ENCODE results near the gene MAPKAP1. TPM values are rescaled to one million over a fixed set of nuclear protein-coding genes. Genes with fewer than 3 reads are reported as not detected.

Gene MAPKAP1
- total and polyA plus RNA-seq, 2 of the 13 experiments (the other 11 are each of a cell fraction or from before 2014, with no cell fraction given) = 45.0 to 64.3 TPM

DNA sequence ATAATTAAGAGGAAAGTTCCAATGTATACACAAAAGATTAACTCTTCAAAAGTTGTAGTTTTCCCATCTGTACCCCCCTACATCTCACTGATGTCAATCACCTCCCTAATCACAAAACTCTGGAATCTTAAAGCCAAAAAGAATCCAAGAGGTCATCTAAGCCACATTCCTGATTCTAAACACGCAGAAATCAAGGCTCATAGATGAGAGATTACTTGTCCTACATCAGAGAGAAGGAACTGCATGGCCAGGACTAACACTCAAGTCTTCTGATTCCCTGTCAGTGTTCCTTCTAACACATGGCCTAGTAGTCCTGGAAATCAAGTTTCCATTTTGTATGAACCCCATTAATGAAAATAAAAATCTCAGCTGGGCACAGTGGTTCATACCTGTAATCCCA is 58.7 kb downstream of the MAPKAP1 start (continued):
- TF ChIP-seq, protein P1, sequence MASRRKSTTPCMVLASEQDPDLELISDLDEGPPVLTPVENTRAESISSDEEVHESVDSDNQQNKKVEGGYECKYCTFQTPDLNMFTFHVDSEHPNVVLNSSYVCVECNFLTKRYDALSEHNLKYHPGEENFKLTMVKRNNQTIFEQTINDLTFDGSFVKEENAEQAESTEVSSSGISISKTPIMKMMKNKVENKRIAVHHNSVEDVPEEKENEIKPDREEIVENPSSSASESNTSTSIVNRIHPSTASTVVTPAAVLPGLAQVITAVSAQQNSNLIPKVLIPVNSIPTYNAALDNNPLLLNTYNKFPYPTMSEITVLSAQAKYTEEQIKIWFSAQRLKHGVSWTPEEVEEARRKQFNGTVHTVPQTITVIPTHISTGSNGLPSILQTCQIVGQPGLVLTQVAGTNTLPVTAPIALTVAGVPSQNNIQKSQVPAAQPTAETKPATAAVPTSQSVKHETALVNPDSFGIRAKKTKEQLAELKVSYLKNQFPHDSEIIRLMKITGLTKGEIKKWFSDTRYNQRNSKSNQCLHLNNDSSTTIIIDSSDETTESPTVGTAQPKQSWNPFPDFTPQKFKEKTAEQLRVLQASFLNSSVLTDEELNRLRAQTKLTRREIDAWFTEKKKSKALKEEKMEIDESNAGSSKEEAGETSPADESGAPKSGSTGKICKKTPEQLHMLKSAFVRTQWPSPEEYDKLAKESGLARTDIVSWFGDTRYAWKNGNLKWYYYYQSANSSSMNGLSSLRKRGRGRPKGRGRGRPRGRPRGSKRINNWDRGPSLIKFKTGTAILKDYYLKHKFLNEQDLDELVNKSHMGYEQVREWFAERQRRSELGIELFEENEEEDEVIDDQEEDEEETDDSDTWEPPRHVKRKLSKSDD (CRISPR knock-in tag; IDR thresholded peaks at IDR 0.05; ENCODE audit: low read depth) = no peak
- TF ChIP-seq TEAD2 (CRISPR knock-in tag; IDR thresholded peaks at IDR 0.05) = no peak
- TF ChIP-seq, protein P2, sequence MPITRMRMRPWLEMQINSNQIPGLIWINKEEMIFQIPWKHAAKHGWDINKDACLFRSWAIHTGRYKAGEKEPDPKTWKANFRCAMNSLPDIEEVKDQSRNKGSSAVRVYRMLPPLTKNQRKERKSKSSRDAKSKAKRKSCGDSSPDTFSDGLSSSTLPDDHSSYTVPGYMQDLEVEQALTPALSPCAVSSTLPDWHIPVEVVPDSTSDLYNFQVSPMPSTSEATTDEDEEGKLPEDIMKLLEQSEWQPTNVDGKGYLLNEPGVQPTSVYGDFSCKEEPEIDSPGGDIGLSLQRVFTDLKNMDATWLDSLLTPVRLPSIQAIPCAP (CRISPR knock-in tag; IDR thresholded peaks at IDR 0.05; ENCODE audit: low read depth) = no peak

DNA sequence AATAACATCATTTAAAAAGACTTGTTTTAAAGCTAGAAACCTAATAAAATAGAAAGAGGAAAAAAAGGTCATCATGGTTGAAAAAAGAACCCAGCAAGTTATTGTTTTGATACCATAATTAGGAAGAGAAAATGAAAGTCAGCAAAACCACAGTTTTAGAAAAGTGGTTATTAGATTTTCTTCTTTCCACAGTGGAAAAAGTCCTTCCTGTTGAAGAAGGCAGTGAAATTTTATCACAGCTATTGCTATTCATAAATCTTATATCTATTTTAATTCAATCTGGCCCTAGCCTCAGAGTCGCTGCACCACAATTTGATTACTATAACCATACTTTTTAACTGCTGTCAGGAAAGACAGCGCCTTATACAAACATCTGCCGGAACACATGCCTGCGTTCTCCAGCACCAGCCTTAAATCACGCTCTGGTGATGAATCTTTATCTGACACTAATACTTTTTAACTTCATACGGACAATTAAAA is 60.3 kb downstream of the MAPKAP1 start:
- FAIRE-seq = no peak
- H3K4me3 ChIP-seq (replicated peaks in 1 of 3; ENCODE audit: insufficient read depth in 1 of 3, low read depth in 2 of 3, low read length in 3 of 3) = no peak overlapping the region
- H3K4me1 ChIP-seq (ENCODE audit: insufficient read depth, low read length) = 0 out of 2 replicates have a peak, but pooled peaks cover 5% of the 10 kb centered on the region
- H3K27ac ChIP-seq (ENCODE audit: extremely low read length, insufficient read depth, low read length) = no peak overlapping the region
- POLR2A ChIA-PET = no interaction called here
- no peak for TF ChIP-seq ZNF788 (CRISPR knock-in tag; IDR thresholded peaks at IDR 0.05; ENCODE audit: borderline replicate concordance)
- peak; percentile 17 to 22; a peak in 2 of 4 replicates for TF ChIP-seq MAFK (conservative IDR thresholded peaks at IDR 0.05 in 1 of 2, IDR thresholded peaks at IDR 0.05 in 1 of 2; ENCODE audit: low read length in 2 of 2)
- H3K9me3 ChIP-seq (ENCODE audit: low read length) = no peaks in the 10 kb centered on the region
- no peak for ATAC-seq
- CTCF ChIA-PET (ENCODE audit: low intra/inter-chr PET ratio, low total read pairs) = no interaction called here
- WGBS (ENCODE audit: low lambda C conversion rate) = 97% methylated on average over 6 of the region's 6 CpGs
- in situ Hi-C loops (cut with HindIII; ENCODE audit: extremely low pct_ligation_motif_present, low pct_unique_long_range_greater_than_20kb) (no loop called here), intact Hi-C loops (cut with micrococcal nuclease; ENCODE audit: unreplicated experiment) (no loop called here)
- H4K20me1 ChIP-seq (ENCODE audit: insufficient read depth, low read length) = no peaks in the 10 kb centered on the region
- H3K4me2 ChIP-seq (ENCODE audit: low read depth, low read length) = no peak overlapping the region
- no peaks in the 10 kb centered on the region for H3K27me3 ChIP-seq (ENCODE audit: control insufficient read depth in 1 of 2, insufficient read depth in 2 of 2, low read length in 2 of 2)
- H3K36me3 ChIP-seq (replicated peaks in 1 of 2; ENCODE audit: control insufficient read depth in 1 of 2, insufficient read depth in 2 of 2, low read length in 2 of 2) = no peaks in the 10 kb centered on the region
- H3K9ac ChIP-seq (ENCODE audit: insufficient read depth, low read depth, low read length) = no peak overlapping the region
- H3K79me2 ChIP-seq (ENCODE audit: insufficient read depth, low read length) = no peaks in the 10 kb centered on the region
- BruUV-seq (replicated peaks) = no TSS peak
- no peak for DNase-seq (ENCODE audit: low spot score)
- no peak overlapping the region for H2AFZ ChIP-seq (ENCODE audit: low read length)

All from HepG2 (cell line).